Kasumi-1 (cell line): Measurements from ENCODE around the gene PIAS2.
"Not testable (repeated sequence)": the region's sequence is repeated elsewhere in the genome, so short reads cannot be mapped to it uniquely, and the experiment has no call there.

Source experiments
- DNase-seq, 2 experiments: peaks; one replicate each; lab custom pipeline; 2025; lab: John Stamatoyannopoulos, UW

The PIAS2 gene

DNA sequence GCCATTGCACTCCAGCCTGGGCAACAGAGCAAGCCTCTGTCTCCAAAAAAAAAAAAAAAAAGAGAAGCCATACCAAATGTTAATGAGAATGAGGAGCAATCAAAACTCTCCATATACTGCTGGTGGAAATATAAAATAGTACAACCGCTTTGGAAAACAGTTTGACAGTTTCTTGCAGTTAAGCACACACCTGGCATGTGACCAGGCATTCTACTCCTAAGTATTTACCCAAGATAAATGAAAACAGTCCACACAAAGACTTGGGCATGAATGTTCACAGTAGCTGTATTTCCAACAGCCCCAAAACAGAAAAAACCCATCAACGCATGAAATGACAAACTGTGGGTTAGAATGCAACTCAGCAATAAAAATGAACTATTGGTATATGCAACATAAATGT, 84.5 kb downstream of the PIAS2 start:
- no peak for DNase-seq

DNA sequence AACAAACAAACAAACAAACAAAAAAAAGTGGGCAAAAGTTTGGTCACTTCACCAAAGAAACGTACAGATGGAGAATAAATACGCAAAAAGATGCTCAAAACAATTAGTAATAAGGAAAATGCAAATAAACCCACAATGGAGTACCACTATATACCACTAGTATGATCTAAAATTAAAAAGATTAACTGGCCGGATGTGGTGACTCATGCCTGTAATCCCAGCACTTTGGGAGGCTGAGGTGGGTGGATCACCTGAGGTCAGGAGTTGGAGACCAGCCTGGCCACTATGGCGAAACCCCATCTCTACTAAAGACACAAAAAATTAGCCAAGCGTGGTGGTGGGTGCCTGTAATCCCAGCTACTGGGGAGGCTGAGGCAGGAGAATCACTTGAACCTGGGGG, 84.9 kb downstream of the PIAS2 start:
- not testable (repeated sequence) for DNase-seq

DNA sequence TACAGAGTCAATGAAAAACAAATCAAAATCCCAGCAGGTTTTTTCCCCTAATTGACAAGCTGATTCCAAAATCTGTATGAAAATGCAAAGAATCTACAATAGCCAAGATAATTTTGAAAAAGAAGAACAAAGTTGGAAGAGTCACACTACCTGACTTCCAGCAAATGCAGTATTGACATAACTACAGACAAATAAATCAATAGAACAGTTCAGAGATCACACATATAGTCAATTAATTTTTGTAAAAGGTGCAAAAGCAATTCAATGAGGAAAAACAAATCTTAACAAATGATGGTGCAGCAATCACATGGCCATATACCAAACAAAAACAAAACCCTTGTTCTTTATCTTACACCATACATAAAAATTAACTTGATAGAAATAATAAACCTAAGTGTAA, 85.9 kb downstream of the PIAS2 start:
- no peak for DNase-seq

DNA sequence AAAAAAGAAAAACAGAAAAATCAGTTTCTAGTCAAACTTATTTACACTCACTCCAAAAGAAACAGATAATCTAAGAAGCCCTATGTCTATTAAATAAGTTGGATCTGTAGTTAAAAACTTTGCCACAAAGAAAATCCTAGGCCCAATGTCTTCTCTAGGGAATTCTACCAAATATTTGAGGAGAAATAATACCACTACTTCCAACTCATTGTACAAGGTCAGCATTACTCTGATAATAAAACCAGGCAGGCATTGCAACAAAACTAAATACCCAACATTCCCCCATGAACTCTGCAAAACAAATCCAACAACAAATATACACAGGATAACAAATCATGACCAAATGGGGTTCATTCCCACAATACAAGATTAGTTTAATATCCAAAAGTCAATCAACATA, 86.7 kb downstream of the PIAS2 start:
- DNase-seq: no peak

DNA sequence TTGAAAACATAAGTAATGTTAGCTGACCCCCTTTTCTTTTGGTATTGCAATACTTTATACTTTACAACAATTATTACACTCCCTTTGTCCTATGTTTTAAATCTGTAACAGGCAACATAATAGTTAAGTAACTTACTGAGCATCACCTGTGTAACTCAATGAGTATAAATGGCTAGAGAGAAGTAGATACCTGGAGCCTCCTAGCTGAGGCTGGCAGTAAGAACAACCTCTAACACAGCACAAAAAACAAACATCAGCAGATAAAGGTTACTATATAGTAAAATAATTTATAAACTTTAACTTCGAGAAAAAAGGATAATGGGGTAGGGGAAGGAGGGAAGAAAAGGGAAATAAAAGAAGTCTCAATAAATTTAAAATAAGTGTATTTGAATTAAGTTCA, 87.4 kb downstream of the PIAS2 start:
- no peak for DNase-seq

DNA sequence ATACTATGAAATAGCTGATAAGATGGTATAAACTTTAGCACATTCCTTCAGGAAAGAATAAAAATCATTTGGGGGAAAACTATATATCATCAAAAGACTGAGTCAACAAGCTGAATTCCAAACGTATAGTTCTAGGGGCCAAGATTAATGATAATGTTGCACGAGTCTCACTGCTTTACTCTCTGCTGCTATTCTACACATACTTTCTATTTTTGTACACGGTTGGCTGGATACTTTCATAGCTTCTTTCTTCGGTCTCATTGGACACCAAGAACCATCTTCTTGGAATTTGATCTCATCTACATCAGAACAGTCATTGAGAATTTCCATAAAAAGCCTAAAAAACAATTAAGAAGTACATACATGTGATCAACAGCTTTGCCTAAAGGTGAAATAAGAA, 87.8 kb downstream of the PIAS2 start:
- no peak for DNase-seq

DNA sequence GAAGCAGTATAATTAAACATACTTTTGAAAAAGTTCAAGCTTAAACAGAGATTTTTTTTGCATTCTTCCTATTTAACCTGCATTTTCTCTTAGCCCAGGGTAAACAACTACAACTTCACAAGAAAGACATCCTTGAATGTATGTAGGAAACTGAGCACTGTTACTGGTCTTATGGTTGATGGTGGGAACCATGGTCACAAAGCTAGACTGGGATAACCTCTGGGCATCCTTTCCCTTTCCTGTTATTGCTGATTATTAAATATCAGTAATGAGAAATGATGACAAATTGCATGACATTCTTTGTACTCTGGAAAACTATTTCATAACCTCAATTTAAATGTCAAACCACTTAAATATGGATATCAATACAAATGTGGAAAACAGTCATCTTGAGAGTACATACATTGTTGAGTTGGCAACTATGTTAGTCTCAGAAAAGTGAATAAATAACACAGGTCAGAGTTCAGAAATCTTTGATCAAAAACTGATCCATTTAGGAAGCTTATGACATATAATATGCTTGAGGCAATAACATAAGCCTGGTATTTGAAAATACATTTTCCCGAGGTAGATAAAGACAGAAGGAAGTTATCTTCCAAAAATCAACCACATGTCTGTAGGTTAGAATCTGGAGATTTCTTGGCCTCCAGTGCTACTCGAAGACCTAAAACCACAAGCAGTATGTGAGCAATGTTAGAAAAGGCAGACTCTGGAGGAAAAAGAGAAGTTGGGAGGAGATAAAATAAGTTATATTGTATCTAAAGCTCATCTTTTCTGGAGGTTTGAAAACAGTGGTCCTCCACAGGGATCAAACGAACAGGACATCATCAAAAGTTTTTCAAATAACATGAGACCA, 95.2 kb downstream of the PIAS2 start:
- peak; percentile 78 to 83 for DNase-seq

DNA sequence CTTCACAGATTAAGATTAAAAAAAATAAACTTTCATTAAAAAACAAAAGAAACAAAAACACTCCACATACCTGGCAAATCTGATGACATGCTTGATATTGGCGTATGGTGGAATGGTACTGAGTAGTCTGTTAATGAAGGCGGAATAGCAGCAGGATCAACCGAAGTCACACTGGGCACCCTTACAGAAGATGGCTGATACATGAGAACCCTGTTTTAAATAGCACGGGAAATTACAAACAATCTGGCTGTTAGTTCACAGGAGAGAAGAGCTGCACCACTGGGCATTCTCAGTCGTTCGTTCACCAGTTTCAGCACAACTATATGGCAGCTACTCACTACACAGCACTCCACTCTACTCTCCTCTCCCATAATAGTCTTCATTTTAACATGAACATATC, 96.4 kb downstream of the PIAS2 start:
- no peak for DNase-seq

DNA sequence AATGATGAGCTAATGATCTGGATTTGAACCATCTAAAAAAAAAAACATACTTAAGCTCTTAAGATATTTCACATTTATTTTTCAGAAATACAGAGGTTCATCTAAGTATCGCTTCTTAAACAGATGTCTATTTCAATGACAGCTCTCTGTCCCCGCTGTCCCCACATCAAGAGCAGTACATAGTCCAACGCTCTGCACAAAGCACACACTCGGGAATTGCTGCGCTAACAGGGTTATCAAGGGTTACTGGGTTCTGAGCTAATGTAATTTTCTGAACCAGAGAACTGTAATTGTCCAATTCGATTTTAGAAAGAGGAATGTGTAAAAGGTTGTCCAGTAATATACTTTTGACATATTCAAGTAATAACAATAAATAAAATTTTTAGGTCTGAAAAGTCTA, 101.6 kb downstream of the PIAS2 start:
- no peak for DNase-seq

DNA sequence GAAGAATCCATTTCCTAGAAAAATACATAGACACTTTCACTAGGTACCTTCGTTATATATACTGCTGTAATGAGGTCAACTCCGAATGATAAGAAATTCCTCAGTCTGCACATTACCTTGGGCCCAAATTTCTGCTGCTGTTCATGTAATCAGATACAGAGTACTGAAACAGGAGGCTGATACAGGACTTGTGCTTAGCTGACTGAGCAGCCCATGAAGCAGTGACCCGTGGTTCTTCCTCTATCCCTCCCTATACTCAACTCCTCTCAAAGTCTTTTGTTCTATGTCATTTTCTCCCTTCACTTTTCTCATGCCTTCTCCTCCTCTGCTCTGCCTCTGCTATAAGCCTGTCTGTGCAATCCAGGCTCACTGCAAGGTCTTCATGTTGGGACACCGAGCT, 102.9 kb downstream of the PIAS2 start:
- DNase-seq: no peak

DNA sequence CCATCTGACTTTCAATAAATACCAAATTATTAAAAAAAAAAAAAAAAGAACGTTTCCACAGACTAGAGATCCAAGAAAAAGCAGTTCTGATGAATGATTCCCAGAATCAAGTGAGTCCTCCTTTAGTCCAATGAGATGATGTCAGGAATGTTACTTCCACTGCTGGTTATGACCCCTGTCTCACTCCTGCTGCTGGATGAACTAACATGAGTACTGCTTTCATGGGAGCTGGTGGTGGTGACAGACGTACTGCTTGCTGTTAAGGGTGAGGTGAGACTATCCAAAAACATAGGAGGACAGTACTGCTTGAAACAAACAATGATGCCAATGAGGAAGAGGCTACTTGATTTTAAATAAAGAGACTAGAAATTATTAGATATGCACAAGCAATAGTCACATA, 105.0 kb downstream of the PIAS2 start:
- DNase-seq: no peak

DNA sequence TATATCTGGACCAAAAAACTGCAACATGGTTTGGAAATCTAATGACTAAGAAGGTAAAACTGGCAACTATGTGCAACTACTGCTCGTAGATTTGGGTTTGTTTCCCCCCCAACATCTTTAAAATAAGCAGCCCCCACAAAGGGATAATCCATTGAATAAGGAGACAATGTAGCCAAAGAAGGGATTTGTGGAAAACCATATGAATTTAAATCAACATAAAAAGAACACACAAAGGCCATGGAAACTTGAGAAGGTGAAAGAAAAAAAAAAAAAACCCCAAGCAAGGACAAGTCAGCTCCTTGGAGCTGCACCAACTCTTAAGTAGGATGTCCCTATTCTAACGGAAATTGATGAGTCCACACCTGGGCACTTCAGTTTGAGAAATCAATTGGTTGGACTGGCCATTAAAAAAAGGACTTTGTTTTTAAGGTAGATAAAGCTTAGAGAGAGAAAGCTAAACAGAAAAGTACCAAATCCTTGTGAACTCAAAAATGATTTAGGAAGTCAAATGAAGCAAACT, 106.8 kb downstream of the PIAS2 start:
- no peak for DNase-seq

DNA sequence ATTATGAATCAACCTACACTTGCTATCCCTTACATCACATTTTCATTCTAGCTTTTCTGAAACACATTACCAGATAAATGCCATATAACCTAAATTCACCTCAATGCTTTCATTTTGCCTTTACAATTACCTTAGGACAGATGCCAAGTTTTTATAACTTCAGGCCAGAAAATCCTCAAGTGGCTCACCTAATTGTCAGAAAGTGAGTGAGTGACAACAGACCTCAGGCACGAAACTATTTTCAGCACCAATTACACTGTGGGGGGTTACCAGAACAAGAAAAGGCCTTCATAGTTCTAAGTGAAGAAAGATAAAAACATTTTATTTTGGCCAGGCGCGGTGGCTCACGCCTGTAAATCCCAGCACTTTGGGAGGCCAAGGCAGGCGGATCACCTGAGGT, 108.2 kb downstream of the PIAS2 start:
- no peak for DNase-seq

DNA sequence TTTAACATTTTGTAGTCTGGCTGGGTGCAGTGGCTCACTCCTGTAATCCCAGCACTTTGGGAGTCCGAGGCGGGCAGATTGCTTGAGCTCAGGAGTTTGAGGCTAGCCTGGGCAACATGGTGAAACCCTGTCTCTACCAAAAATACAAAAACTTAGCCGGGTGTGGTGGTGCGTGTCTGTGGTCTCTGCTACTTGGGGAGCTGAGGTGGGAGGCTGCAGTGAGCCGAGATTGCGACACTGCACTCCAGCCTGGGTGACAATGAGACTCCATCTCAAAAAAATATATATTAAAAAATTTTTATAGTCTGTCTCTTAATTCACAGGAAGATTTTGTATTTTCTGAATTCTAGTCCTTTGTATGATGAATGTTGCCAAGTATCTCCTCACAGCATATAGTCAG, 121.4 kb downstream of the PIAS2 start:
- DNase-seq: not testable (repeated sequence)

DNA sequence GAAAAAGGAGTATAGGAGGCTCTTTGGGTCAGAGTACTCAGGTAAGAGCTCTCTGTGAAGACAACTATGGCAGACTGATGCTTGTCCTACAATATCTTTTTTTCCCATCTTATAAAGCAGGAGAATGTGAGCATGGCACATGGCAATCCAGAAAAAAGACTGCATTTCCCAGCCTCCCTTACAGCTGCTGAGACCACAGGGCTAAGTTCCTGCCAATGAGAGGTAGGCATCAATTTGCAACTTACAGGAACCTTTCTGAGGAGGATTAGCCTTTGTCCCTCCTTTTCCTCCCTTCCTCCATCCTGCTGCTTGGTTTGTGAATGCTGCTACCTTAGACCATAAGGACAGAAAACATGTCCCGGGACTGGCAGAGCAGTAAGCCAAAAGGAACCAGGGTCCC, 122.7 kb downstream of the PIAS2 start:
- no peak for DNase-seq

DNA sequence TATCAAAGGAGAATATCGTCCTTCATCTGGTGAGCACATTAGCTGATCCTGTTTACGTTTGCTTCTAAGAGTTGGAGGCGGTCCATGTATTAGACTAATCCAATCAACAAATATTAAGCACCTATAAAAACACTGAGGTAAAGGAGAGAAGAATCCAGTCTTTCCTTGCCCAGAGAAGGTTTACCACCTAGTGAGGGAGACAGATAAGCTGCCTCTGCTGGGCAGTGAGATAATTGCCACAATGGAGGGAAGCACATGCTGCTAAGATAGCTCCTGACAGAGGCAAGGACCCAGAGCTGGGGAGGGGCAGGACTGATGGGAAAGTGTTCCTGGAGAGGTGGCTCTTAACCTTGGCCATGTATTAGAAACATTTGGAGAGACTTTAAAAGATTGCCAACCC, 123.7 kb downstream of the PIAS2 start:
- peak; percentile 16 to 23 for DNase-seq

DNA sequence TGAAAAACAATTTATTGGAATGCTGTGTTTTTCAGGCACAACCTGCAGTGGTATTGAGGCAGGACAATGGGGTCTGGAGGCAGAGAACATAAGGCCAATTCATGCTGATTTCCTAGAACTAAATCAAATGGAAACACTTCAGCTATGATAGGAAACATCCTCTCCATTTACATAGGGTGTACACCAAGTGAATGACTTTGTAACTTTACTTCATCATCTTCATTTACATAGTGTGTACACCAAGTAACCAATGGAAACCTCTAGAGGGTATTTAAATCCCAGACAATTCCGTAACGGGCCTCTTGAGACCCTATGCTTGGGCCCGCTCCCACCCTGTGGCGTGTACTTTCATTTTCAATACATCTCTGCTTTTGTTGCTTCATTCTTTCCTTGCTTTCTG, 128.2 kb downstream of the PIAS2 start:
- DNase-seq: no peak

DNA sequence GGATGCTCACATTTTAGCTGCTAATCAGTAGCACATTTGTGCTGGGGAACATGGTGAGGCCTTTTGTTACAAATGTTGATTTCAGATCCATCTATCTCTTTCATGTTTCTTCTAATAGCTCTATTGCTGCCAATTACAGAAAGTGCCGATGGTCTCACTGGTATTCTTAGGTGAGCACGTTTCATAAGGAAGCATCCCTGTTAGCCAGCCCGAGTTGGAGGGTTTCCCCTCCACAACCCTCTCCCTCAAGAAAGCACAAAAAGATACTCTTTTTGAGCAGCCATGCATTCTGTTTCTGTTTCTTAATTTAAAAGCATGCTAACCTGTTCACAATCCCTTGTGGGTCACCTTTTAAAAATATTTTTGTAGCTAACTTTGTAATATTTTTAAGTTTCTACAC, 129.6 kb downstream of the PIAS2 start:
- no peak for DNase-seq

DNA sequence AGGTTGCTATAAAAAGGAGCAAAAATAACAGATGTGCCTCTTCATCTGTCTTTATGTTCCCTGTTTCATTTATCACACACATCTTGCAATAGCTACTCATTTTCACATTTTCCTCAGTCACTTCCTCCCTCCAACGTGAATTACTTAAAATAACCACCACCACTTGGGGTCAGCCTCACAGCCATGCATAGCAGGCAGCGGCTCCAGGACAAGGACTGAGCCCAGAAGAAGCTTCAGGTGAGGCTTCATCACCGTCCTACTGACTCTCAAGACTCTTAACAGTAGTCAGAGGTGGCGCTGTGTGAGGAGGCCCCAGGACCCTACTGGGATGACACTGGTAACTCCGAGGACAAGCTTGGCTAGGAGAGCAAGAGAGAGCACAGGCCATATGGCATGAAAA, 144.9 kb downstream of the PIAS2 start:
- DNase-seq: peak; percentile 68

DNA sequence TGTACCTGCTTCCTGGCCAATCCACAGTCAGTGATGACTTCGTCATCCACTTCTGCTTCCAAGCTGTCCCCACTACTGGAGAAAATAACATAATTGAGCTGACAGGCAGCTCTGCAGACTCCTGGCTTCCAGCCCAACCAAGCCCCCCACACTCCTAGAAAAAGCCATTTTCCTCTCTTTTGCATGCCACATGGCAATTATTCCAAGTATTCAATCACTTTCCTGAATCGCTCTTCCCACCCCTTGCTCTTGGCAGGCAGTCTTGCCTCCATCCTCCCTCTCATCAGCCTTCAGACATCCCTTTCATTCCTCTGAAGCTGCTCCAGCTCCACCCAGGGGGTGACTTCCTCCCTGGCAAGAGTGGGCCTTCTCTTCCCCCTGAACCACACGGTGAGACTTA, 146.2 kb downstream of the PIAS2 start:
- no peak for DNase-seq

DNA sequence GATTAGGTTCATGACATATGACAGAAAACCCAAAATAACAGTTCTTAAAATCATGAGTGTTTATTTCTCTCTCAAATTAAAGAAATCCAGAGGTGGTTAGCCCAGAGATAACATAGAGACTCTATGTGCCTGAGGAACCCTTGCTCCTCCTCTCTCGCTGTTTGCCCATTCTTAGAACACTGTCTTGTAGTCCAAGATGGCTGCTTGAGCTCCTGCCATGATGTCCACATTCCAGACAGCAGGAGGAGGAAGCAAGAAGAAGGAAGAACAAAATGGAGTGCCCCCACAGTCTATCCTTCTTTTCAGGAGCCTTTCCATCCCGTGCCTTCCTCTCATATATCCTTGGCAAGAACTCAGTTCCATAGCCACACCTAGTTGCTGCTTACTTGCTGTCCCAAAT, 146.6 kb downstream of the PIAS2 start:
- no peak for DNase-seq

DNA sequence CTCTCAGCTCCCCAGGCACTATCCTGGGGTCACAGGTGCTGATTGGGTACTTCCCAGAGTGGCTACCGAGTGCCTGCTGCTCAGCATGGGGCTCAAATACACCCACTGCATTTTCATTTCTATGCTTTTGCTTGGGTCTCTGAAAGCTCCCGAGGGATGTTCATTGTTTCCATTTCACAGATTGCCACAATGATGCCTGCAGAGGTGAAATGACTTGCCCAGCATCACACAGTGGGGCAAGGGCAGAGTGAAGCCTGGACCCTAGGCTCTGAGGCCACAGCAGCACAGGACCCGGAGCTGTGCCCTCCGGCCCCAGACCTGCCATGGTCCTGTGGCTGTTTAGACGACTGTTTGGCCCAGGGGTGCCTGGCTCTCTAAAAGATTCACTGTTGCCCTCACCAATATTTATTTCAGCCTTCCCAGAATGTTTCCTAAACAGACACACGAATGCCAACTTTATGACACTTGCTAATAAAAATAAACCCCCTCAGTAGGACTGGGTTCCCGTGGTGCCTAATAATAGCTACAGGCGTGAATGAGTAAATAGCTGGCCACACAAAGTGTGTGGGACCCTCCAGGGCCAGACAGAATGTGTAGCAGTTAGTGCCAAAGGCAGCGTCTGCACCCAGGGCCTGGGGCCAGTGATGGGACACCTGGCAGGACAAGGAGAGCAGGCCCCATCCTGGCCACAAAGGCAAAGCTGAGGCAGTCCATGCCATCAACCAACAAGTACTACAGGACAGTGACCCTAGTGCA, 149.0 kb downstream of the PIAS2 start:
- no peak for DNase-seq

DNA sequence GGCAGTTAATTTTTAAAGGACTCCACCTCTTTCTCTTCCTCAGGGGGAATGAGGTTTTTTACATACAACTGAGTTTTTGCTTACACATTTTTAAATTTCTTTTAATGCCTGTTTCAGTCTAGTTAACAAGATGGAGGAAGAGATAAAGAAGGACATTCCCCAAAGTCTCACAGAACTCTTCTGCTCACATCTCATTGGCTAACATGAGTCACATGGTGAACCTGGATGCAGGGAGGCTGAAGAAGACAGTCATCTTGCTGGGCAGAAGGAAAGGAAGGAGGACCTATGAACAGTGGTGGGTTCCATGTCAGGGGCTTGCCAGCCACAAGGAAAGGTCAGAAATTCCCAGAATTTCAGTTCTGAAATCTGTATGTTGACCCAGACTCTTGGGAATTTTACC, 150.1 kb downstream of the PIAS2 start:
- no peak for DNase-seq
